B cell (primary cell): Measurements from ENCODE around the gene FAM53B. TPM values are rescaled to one million over a fixed set of nuclear protein-coding genes. Genes with fewer than 3 reads are reported as not detected.

Source experiments
- ATAC-seq: fragments of 200-7000 bp; cut with Tn5 transposase; one replicate; pipeline ENCODE4 v1.10.0; 2021; ENCODE audit warnings: low read depth, mild to moderate bottlenecking, moderate number of reproducible peaks, moderate library complexity
- CTCF ChIA-PET: fragments of 350-600 bp; sonication (Branson Sonifier 250); formaldehyde crosslinking; loops from one replicate; lab custom pipeline; 2021; ENCODE audit warnings: antibody characterized with exemption, inconsistent platforms; lab: Charles Lee
- POLR2A ChIA-PET: fragments of 350-600 bp; sonication (Branson Sonifier 250); formaldehyde crosslinking; loops from one replicate; lab custom pipeline; 2021; ENCODE audit warnings: antibody characterized with exemption; lab: Charles Lee
- DNase-seq: peaks from one replicate; pipeline ENCODE4 v3.0.0; 2013
- H2AFZ ChIP-seq: 2 replicates; pipeline ENCODE4 v1.6.1; 2012; ENCODE audit warnings: mild to moderate bottlenecking, low read depth, low read length; ENCODE audit not compliant: insufficient read depth, poor library complexity, severe bottlenecking
- H3K27ac ChIP-seq, 2 donors: 1 replicate in 1 of 2; 2 replicates in 1 of 2; pipeline ENCODE4 v1.5.1; 2012 to 2013; ENCODE audit warnings: low read length in 2 of 2, mild to moderate bottlenecking in 2 of 2, moderate library complexity in 1 of 2
- H3K27me3 ChIP-seq, 4 experiments: fragments of 200-600 bp in 1 of 4; sonication (generic) in 1 of 4; replicated peaks in 1 of 4; 1 replicate in 2 of 4; 2 replicates in 2 of 4; pipeline versions ENCODE4 v1.6.1 to v1.7.0; 2013 to 2016; ENCODE audit warnings: low read length in 3 of 4, mild to moderate bottlenecking in 2 of 4, mixed read lengths in 1 of 4, moderate library complexity in 1 of 4; ENCODE audit not compliant: insufficient read depth in 4 of 4, control insufficient read depth in 3 of 4; ENCODE audit errors: control extremely low read depth in 1 of 4
- H3K36me3 ChIP-seq, 2 experiments: replicated peaks in 1 of 2; 1 replicate in 1 of 2; 2 replicates in 1 of 2; pipeline versions ENCODE4 v1.6.1 to v1.7.1; 2013; ENCODE audit warnings: low read length in 1 of 2; ENCODE audit not compliant: insufficient read depth in 2 of 2, control insufficient read depth in 1 of 2; ENCODE audit errors: control extremely low read depth in 1 of 2, extremely low read depth in 1 of 2
- H3K4me1 ChIP-seq, 2 donors: fragments of 200-600 bp in 1 of 2; sonication (generic) in 1 of 2; 1 replicate in 1 of 2; 2 replicates in 1 of 2; pipeline versions ENCODE4 v1.5.1 to v1.6.1; 2013 to 2017; ENCODE audit warnings: low read length in 2 of 2; ENCODE audit not compliant: control insufficient read depth in 2 of 2, insufficient read depth in 2 of 2
- H3K4me2 ChIP-seq: replicated peaks from 2 replicates; pipeline ENCODE3; 2012; ENCODE audit warnings: mild to moderate bottlenecking, low read depth, low read length; ENCODE audit not compliant: poor library complexity, severe bottlenecking
- H3K4me3 ChIP-seq, 5 experiments: fragments of 200-600 bp in 1 of 5; sonication (generic) in 1 of 5; 1 replicate in 3 of 5; 2 replicates in 2 of 5; pipeline versions ENCODE4 v1.5.1 to v1.7.0; 2011 to 2016; ENCODE audit warnings: low read length in 4 of 5, mild to moderate bottlenecking in 4 of 5, low read depth in 2 of 5, control low read depth in 1 of 5, moderate library complexity in 1 of 5; ENCODE audit not compliant: insufficient read depth in 1 of 5; ENCODE audit errors: control extremely low read depth in 1 of 5, extremely low read depth in 1 of 5
- H3K79me2 ChIP-seq: fragments of 200-600 bp; sonication (generic); one replicate; pipeline ENCODE4 v1.6.0; 2016; ENCODE audit warnings: low read length; ENCODE audit not compliant: control insufficient read depth, insufficient read depth
- H3K9ac ChIP-seq: fragments of 200-600 bp; sonication (generic); 2 replicates; pipeline ENCODE4 v1.6.1; 2017; ENCODE audit warnings: mild to moderate bottlenecking, low read length, moderate library complexity
- H3K9me3 ChIP-seq, 3 donors: one replicate each; pipeline versions ENCODE4 v1.6.1 to v1.7.1; 2013; ENCODE audit warnings: low read length in 2 of 3; ENCODE audit not compliant: control insufficient read depth in 2 of 3, insufficient read depth in 1 of 3; ENCODE audit errors: control extremely low read depth in 1 of 3
- H4K20me1 ChIP-seq: 2 replicates; pipeline ENCODE4 v1.6.0; 2012; ENCODE audit warnings: mild to moderate bottlenecking, low read length; ENCODE audit not compliant: insufficient read depth, control insufficient read depth, poor library complexity, severe bottlenecking
- H3K27ac Mint-ChIP-seq: one replicate; pipeline ENCODE4 v1.8.0; 2021; ENCODE audit warnings: mixed read lengths
- H3K27me3 Mint-ChIP-seq: one replicate; pipeline ENCODE4 v1.8.0; 2021; ENCODE audit warnings: mixed read lengths
- H3K4me1 Mint-ChIP-seq: one replicate; pipeline ENCODE4 v1.8.0; 2021; ENCODE audit warnings: mixed read lengths
- H3K4me3 Mint-ChIP-seq: one replicate; pipeline ENCODE4 v1.8.0; 2021; ENCODE audit warnings: mixed read lengths
- H3K9me3 Mint-ChIP-seq: one replicate; pipeline ENCODE4 v1.8.0; 2022; ENCODE audit warnings: mixed read lengths; ENCODE audit not compliant: insufficient read depth
- CTCF ChIP-seq: fragments of 200-600 bp; IDR thresholded peaks from one replicate; pipeline ENCODE4 v1.8.0; 2022; ENCODE audit warnings: antibody characterized with exemption, mild to moderate bottlenecking
- EZH2 ChIP-seq: IDR thresholded peaks from 2 replicates; pipeline ENCODE4 v1.6.1; 2012; ENCODE audit warnings: borderline replicate concordance, low read depth, mild to moderate bottlenecking, moderate library complexity, low read length; ENCODE audit not compliant: insufficient read depth, poor library complexity, severe bottlenecking
- WGBS: methylation state at CpG from one replicate; pipeline ENCODE4 v1.1.5; 2013; ENCODE audit warnings: missing lambda C conversion rate; ENCODE audit not compliant: insufficient coverage; 5-methylcytosine and 5-hydroxymethylcytosine counted together
- intact Hi-C: fragments of 100-400 bp; cut with micrococcal nuclease; formaldehyde crosslinking; loops from one replicate; pipeline ENCODE4 v1.10.0; 2022
- polyA plus RNA-seq: library from polyadenylated mRNA; depleted of rRNA; stranded (reverse); fragments of >200 nt; gene quantifications from 2 replicates; pipeline ENCODE4 v1.2.3, GENCODE V29; 2012
- total RNA-seq, 2 donors: library from RNA; stranded (reverse); fragments of 120-200 nt in 1 of 2; gene quantifications; 1 replicate in 1 of 2; 2 replicates in 1 of 2; pipeline versions ENCODE4 v1.2.3 to v1.2.4, GENCODE V29; 2013 to 2022

FAM53B gene
- total and polyA plus RNA-seq, 2 donors (not counting 1 experiment from before 2014, with no cell fraction given) = 51.2 to 186 TPM

DNA sequence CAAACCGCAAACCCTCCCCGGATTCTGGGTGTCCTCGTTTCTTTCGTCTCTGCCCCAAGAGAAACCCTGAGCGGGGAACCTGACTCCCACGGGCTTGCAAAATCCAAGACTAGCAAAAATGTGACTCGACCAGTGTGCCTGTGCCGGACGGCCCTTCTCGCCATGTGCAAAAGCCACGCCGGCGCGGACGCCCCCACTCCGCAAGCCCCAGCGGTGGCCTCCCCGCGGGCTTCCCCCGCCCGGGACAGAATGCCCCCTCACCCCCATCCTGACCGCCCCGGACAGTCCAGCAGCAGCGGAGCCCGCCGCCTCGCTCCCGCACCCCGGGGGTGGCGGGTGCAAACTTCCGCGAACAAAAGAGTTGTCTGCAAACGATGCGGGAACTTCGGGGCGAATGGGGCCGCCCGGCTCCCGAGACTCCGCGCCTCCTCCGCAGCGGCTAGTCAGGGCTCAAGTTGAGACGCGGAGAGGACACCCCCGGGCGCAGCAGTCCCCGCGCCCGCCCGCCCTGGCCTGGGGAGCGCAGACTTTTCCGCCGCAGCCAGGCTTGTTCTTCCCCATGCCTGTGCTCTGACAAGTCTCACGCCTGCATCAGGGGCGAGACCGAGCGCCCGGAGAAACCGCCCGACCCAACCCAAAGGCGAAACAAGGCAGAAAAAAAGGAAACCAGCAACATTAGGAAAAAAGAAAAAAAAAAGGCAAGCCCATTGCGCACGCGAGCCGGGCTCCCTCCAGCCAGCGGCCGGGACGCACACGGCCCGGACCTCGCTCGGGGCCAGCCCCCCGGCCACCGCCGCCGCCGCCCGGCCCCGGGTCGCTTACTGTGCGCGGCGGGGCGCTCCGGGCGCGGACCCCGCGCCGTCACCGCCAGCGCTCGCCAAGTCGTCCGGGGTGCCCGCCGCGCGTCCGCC lies 732 bp downstream of the FAM53B start:
- POLR2A ChIA-PET = interaction anchor here (0.6 to 3.6 kb wide), 16 partner anchors 18 to 211 kb away, joined by 3 to 62 read pairs (median 4); no protein-coding TSS in a partner anchor
- peaks cover 0 to 6% of the 10 kb centered on the region in 2 experiments for H3K36me3 ChIP-seq
- H4K20me1 ChIP-seq = peaks cover 20% of the 10 kb centered on the region
- intact Hi-C loops = loop anchor here (2.0 to 10.0 kb wide), 5 partner anchors 57 to 649 kb away; partner anchors contain the start of genes ABRAXAS2, CHST15 and OAT
- peak overlapping the region; percentile 90 for H3K4me2 ChIP-seq
- peaks cover 39 to 53% of the 10 kb centered on the region in 2 donors for H3K4me1 ChIP-seq
- H3K9ac ChIP-seq = peak overlapping the region; percentile 79
- Mint-ChIP-seq H3K4me3 (peak overlapping the region; percentile 93), H3K27me3 (no peaks in the 10 kb centered on the region), H3K27ac (peak overlapping the region; percentile 98), H3K4me1 (peaks cover 54% of the 10 kb centered on the region), H3K9me3 (no peaks in the 10 kb centered on the region)
- CTCF ChIA-PET = interaction anchor here (1.3 to 7.9 kb wide), 17 partner anchors 19 to 747 kb away, joined by 5 to 415 read pairs (median 52); no protein-coding TSS in a partner anchor
- no peaks in the 10 kb centered on the region for H3K9me3 ChIP-seq
- ATAC-seq (peak; percentile 8), DNase-seq (no peak)
- under 1% methylated on average over 101 of the region's 101 CpGs for WGBS
- no peaks in the 10 kb centered on the region for H3K27me3 ChIP-seq
- H2AFZ ChIP-seq = peak overlapping the region; percentile 29
- peak overlapping the region; percentile 66 to 89 (median 72) for H3K4me3 ChIP-seq
- peaks cover 57% of the 10 kb centered on the region for H3K79me2 ChIP-seq
- peak overlapping the region; percentile 63 to 79 for H3K27ac ChIP-seq
- TF ChIP-seq EZH2 (no peak), CTCF (no peak)
